ENCODE data around the gene PGD.

DNA sequence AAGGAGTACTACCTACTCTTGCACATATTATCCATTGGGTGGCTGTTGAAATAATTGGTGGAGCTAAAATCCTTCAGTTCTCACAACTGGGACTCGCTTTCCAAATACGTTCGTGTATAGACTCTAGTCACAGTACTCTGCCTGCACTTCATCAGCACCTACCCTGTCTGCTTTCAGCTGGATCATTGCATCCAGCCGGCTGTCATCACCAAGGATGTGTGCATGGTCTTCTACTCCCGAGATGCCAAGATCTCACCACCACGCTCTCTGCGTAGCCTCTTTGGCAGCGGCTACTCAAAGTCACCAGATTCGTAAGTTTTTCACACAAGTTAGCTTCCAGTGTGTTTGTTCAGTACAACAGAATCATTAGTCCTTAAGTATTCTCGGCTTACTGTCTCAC lies 37.3 kb upstream of the PGD start:
- no peak for TF ChIP-seq CTCF (IDR thresholded peaks at IDR 0.05)
- no peak for TF ChIP-seq POLR2A (IDR thresholded peaks at IDR 0.05)

Measured in gastroesophageal sphincter (tissue), 3 donors.